T-helper 9 cell (primary cell): Measurements from ENCODE around the gene PLEKHG3.
"Not testable (repeated sequence)": the region's sequence is repeated elsewhere in the genome, so short reads cannot be mapped to it uniquely, and the experiment has no call there.

Experiments used
- DNase-seq: peaks from one replicate; pipeline ENCODE4 v3.0.0-alpha.2; 2020
- total RNA-seq, 2 donors: gene quantifications; one replicate each; lab custom pipeline; 2026; lab: John Stamatoyannopoulos, UW

The PLEKHG3 gene
- 95.3 to 114 reads per million in 2 donors for total RNA-seq

DNA sequence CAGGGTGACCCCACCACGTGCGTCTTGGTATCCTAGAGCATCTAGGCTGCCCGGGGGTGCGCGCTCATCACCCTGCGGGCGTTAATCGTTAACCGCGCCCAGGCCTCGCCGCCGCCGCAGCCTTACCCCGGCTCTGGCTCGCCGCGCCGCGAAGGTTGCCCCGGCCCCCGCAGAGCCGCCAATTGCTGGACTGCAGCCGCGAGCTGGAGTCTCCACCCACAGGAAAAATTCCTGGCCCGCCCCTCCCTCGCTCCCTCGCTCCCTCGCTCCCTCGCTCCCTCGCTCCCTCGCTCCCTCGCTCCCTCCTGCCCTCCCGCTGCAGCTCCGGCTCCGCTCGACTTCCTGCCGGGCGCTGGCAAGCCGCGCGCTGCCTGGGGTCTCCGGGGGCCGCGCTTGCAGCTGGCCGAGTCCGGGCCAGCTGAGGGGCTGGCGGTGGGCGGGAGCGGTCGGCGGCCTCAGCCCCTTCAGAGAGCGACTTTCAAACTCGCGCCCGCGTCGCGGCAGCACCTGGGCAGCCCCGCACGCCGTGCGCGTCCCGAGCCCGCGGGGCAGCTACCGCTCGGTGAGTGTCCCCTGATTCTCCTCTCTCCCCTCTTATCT is at the start of gene PLEKHG3:
Gene PLEKHG3, plus strand, starts transcription at position 282 of the 600 bp plus-strand sequence. CDS start 23,208 bp downstream, outside the sequence.
- peak; percentile 40 for DNase-seq

DNA sequence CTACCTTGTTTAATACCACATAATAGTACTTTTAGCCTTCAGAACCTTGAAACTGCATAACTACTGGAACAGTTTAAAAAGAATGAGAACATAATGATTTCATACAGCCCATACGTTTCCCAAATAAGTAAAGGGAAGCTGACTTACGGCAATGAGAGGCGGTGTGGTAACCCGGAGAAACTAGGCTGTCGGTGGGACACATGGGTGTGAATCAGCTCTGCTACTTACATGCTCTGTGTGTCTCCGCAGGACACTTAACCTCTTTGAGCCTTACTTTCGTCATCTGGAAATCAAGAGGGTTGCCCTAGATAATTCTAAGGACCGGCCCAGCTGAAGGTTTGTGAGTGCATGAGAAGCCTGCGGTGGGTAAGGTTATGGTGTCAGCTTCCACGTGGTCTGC is 49.3 kb upstream of the PLEKHG3 start:
- DNase-seq = no peak

DNA sequence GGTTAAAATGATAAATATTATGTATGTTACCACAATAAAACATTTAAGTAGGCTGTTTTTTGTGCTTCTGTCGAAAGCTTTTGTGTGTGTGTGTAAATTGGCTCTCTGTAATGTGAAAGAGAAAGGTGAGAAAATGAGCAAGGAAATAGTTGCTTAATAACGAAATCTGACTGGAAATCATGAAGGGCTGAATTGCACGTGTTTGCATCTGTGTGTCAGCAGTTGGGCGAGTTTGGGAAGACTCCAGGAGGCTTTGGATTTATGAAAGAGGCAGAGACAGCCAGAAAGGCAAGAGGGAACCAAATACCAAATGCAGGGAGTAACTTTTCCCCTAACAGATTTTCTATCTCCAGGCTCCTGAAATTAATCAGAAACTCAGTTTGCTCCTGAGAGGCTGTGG is 47.2 kb upstream of the PLEKHG3 start:
- DNase-seq = no peak

DNA sequence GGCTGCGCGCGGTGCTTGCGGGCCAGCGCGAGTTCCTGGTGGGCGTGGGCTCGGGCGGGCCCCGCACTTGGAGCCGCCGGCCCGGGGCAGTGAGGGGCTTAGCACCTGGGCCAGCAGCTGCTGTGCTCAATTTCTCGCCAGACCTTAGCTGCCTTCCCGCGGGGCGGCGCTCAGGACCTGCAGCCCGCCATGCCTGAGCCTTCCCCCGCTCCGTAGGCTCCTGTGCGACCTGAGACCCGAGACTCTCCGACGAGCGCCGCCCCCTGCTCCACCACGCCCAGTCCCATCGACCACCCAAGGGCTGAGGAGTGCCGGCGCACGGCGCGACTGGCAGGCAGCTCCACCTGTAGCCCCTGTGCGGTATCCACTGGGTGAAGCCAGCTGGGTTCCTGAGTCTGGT is 46.0 kb upstream of the PLEKHG3 start:
- no peak for DNase-seq

DNA sequence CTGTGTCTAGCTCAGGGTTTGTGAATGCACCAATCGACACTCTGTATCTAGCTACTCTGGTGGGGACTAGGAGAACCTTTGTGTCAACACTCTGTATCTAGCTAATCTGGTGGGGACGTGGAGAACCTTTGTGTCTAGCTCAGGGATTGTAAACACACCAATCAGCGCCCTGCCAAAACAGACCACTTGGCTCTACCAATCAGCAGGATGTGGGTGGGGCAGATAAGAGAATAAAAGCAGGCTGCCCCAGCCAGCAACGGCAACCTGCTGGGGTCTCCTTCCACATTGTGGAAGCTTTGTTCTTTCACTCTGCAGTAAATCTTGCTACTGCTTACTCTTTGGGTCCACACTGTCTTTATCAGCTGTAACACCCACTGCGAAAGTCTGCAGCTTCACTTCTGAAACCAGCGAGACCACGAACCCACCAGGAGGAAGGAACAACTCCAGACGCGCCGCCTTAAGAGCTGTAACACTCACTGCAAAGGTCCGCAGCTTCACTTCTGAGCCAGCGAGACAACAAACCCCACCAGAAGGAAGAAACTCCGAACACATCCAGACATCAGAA is 45.4 kb upstream of the PLEKHG3 start:
- not testable (repeated sequence) for DNase-seq

DNA sequence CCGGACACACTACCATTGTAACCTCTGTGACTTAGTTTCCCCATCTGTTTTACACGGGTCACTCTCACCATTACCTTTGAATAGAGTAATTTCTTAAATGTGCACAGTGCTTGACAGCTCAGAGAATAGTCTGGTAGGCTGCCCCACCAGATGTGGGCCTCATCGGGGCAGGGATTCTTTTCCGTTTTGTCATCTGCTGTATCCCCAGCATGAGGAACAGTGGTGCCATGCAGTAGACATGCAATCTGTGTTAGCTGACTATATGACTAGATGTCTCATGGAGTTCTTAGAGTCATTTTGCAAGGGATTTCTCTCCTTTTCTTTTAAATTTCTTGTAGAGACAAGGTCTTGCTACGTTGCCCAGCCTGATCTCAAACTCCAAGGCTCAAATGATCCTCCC is 44.9 kb upstream of the PLEKHG3 start:
- DNase-seq = no peak

DNA sequence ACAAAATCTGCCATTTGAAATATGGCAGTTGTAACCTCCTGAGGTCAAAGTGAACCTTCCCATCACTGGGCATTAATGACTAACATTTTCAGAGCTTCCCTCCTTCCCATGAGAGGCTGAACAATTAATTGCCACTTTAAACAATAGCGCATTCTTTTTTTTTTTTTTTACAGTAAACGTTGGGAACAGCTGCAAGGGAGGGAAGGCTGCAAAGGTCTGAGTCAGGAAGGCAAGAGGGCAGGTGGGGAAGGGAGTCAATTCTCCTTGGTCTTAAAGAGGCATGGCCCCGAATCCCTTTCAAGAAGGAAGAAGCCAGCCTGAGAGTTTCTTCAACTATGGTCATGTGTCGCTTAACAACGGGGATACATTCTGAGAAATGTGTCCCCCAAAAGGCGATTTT is 41.0 kb upstream of the PLEKHG3 start:
- DNase-seq = no peak

DNA sequence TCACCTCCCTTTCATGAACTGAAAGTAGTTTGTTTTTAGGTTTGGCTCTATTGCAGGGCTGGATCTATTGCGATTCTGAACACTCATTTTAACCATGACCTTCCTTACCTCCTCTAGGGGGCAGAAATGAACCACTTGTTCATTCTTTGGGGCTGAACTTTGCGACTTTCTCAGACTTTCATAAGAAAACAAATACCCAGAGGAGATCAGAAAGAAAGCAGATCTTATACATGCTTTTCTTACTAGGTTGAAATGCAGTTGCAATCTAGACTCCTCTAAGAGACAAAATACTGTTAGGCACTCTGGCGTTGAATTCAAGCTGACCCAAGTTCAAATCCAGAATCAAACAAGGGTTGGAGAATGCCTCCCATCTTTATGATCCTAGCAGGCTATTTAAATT is 32.6 kb upstream of the PLEKHG3 start:
- no peak for DNase-seq

DNA sequence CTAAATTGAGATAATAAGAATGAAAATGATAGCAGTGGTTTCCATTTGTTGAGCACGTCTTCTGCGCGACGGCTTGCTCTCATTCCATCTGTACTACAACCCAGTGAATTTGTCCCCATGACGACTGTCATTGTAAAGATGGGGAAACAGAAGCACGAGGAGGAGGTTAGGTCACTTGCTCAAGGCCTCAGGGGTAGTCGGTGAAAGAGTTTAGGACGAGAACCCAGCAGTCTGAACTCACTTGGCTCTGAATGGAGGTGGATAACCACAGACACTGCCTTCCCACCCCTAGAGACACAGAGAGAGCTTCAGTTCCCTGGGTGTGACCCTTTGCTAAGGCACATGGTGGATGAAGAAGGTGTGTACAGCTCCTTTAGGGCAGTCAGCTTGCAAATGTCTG is 30.9 kb upstream of the PLEKHG3 start:
- DNase-seq = no peak

DNA sequence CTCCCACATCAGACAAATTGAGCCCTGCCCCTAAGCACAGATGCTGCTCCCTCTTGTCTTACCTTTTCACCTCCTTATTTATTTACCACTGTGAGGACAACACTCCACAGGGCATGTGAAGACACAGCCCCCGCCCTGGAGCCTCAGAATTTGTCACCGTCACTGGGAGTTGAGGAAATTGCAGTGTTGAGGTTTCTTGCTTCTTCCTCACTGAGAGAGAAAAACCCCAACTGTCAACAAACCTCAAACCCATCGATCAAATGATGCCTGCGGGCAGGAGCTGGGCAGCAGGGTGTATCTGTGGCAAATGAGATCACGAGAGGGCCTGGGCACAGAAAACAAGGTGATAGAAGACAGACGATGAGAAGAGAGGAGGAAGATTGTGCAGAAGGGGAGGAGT is 30.5 kb upstream of the PLEKHG3 start:
- DNase-seq = peak; percentile 40

DNA sequence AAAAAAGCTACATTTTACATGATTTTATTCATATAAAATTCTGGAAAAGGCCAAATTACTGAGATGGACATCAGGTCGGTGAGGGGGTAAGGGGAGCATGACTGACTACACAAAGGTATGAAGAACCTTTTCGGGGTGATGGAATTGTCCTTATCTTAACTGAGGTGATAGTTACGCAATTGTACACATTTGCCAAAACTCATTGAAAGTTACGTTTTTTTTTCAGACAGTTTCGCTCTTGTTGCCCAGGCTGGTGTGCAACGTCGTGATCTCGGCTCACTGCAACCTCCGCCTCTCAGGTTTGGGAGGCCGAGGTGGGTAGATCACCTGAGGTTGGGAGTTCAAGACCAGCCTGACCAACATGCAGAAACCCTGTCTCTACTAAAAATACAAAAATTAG is 29.4 kb upstream of the PLEKHG3 start:
- DNase-seq = no peak

DNA sequence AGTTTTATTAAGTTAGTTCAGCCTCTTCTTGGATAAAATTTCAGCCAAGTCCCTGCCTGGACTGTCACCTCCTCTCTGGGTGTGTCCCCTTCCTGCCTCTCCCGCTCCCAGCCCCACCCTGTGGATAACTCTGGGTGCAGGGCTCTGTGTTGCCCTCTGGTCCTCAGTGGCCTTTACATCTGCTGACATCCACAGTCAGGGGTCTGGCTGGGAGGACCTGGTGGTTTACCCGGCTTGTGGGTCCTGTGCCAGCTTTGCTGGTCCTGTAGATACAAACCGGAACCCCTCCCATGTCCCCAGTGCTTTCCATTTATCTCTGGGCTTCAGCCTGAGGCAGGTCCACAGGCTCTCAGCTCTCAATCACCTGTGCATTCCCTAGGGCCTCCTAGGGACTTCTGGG is 28.9 kb upstream of the PLEKHG3 start:
- no peak for DNase-seq

DNA sequence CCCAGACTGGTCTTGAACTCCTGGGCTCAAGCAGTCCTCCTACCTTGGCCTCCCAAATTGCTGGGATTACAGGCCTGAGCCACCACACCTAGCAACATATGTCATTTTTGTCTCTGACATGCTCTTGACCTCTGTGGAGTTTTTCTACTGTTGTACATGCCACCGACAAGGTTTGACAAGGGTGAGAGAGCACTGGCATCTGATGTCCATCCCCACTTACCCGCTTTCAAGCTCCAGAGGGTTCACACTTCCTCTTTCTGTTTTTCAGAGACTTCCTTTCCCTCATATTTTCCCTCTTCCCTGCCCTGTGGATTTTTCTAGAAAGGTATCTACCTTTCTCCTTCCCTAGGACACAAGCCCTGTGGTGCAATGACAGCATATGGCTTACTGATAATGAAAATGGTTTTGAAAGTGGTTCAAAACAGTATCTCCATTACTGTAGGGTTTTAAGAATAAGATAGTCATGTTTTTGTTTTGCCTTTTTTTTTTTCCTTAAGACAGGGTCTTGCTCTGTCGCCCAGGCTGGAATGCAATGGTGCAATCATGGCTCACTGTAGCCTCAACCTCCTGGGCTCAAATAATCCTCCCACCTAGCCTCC is 27.7 kb upstream of the PLEKHG3 start:
- no peak for DNase-seq

DNA sequence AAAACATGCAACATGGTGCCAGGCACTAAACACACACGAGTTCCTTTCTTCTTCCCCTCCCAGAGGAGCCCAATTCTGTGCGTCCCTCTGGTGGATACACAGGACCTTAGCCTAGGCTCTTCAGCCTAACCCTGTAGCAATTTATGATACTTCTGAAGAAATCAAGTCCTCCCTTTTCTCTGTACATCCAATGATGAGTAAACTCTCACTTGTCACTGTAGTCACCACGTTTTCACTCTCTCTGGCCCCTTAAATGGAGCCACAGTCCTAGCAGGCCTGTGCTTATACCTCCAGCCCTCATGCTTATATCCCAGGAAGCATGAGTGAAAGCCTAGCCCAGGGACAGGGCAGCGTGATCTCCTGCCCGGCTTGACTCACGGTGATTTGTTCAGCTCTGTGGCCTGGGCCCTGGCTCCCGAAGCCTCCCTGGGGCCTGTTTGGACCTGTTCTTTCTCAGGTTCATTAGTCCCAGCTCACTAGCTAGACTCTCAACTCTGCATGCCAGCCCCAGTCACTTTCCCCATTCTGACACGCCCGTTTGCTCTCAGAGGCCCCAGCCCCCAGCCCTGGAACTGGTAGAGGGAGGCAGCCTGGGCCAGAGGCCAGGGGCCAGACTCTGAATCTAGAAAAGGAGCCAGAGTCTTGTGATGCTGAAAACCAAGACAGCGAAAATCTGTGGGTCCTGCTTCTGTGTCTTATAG is 24.1 kb upstream of the PLEKHG3 start:
- DNase-seq = no peak

DNA sequence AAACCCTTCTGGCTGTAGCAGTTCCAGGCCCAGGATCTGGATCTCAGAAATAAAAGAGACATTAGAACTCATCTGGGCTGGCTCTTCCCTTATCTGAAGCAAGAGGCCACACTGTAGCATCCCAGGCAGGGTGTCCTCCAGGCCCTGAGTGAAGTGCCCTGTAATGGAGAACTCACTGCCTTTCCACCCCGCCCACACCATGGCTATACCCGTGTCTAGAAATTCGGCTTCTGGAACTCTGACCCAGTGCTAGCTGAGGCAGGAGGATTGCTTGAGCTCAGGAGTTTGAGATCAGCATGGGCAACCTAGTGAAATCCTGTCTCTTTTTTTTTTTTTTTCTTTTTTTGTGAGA is 23.5 kb upstream of the PLEKHG3 start:
- no peak for DNase-seq

DNA sequence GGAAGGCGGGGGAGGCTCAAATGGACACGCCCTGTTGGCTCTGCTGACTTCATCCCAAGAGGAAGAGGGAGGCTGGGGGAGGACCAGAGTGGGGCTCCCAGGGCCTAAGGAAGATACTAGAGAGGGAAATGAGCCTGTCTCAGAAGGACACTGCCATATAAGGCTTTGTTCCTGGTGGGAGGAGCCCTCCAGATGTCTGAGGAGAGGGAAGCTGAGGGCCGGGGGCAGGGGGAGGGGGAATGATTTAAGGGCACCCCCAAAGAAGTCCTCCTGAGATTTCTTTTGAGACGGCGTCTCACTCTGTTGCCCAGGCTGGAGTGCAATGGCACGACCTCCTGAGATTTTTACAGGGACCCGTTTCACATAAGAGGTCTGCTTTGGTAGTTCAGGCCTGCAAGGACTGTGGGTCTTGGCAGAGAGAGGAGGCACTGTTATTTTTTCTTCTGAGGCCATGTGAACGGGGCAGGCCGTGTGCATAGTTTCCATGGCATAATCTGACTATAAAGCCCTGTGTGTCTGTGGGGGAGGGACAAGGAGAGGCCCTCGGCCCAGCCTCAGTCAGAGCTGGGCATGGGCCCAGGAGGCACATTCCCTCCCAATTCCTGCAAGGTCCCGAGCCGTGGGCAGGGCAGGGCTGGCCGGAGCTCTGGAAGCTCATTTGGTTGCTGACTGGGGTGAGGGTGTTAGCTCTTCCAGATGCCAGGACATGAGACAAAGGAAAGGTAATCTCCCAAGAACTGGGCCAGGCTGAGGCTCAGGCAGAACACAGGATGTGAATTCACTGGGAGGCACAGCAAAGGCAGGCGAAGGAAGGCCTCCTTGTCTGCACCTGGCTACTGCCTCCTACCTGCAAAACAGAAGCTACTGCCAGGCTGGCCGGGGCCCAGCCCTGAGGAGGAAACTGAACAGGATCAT is 22.2 kb upstream of the PLEKHG3 start:
- DNase-seq = no peak

DNA sequence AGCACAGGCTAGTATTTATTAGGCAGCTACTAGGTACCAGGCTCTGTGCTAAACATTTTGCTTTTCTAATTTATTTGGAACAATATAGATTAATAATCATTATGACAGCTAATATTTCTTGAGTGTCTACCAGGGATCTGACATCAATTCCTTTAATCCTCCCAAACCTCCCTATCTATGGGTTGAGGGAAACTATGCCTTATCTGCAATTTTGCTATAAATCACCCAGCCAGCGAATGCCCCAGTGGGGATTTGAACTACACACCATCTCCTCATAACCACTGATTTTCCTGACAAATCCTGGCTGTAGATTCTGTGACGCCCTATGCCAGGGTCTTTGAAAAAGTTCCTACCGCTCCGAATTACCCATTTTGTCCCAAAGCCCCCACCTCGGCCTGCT is 21.4 kb upstream of the PLEKHG3 start:
- no peak for DNase-seq

DNA sequence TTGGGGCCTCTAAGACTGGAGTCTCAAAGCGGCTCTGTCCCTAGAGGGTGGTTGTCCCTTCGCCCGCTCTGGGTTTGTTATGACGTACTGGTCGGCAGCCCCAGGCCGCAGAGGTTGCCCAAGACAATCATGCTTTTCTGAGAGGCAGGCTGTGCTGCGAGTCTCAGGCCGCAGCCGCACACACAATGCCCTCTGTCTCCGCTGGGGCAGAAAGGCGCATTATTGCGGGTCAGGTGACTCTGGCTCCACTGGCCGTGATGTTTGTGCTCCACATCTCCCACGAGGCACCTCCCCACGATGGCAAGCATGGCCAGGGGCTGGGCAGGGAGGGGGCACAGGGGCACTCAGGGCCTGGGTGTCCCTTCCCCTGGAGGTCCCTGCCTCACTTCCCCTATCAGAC is 21.0 kb upstream of the PLEKHG3 start:
- no peak for DNase-seq

DNA sequence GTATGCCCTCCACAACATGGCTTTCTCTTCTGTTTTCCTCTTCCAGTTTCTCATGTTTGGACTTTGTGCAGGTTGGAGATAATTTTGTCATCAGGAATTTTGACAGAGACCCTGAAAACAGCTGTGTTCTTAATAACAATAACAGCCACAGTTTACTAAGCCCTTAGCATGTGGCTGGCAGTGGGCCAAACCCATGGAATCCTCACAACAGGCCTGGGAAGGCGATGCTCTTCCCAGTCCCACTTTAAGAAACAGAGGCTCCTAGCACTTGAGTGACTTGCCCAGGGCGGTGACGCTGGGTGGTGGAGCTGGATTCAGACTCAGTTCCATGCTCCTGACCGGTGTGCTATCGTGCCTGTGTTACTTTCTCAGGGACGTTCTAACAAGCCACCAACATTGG is 20.1 kb upstream of the PLEKHG3 start:
- no peak for DNase-seq

DNA sequence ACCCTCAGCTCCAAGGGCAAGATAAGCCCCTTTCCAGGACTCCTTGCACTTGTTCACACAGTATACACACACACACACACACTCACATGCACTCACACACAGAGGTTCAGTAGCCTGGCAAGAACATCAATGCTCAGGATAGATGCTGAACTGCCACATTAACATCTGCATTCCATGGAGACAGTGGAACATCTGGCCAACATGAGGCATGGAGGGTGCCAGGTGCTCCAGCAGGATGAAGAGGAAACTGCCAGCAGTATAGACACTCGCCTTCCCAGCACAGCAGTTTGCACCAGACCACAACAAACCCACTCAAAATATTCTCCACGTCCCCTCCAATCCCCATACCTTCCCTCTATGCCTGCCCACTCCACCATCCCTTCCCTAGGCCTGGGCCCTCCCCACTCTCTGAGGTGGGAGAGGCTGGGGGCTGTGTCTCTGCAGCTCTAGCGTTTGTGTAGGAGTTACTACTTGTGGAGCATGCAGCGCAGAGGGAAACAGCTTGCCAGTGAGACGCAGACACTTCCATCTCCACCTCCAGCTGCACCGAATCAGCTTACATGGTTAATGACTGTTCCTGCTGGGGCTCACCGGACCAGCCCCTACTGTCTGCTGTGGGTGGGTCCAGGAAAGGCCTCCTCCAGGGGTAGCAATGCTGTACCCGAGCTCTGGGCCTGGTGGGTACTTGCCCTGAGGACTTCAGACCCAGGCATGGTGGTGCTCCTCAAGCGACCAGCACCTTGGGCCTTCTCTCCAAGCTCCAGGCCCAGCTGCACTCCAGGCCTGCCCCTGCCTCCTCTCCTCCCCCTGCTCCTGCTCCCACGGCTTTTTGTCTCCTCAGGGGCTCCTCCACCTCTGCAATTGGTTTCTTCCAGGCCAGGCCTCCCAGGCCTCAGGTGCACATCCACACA is 18.6 kb upstream of the PLEKHG3 start:
- no peak for DNase-seq

DNA sequence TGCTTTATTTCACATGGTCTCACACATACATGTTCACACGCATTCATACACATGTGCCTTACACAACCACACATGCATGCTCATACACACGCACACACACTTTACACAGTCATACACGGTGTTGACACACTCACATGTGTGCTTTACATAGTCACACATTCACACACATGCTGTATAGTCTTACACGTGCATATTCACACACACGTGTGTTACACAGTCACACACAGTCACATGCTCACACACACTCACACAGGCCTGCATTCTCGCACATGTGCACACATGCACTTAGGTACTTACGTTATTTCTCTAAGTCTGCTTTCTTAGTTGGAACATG is 18.0 kb upstream of the PLEKHG3 start:
- no peak for DNase-seq

DNA sequence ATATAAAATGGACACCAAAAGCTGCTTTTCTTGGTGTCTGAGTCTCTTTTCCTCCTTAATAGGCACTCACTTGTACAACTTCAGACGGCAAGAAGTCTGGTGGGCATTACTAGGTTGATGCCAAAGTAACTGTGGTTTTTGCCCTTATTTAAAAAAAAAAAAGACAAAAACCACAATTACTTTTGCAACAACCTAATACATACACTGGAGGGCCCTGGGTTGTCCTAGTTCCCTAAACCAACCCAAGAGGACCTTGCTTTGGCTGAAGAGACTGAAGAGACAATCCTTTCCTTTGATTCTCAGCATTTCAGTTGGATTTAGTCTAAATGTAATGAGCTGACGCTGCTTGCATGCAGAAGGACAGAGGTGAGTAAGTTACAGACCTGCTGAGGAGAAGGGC is 16.2 kb upstream of the PLEKHG3 start:
- no peak for DNase-seq
